VCaP (cell line): ENCODE measurements around the gene ZSWIM5.
"Not testable (repeated sequence)": the region's sequence is repeated elsewhere in the genome, so short reads cannot be mapped to it uniquely, and the experiment has no call there.

Experiments
- H3K27ac ChIP-seq: fragments of 450-650 bp; 2 replicates; pipeline ENCODE4 v1.5.1; 2017
- TF ChIP-seq, protein P1 (sequence below): fragments of 450-650 bp; conservative IDR thresholded peaks from 2 replicates; pipeline ENCODE4 v1.5.1; 2017; ENCODE audit warnings: mild to moderate bottlenecking, moderate library complexity

The ZSWIM5 gene

GRCh38 chr1:45205910-45206721 lies at the start of gene ZSWIM5:
Gene ZSWIM5 (minus strand): TSS chr1:45206605. CDS start chr1:45206350, 255 bp downstream.
- peak within 1 kb of the TSS; percentile 92 for H3K27ac ChIP-seq
- TF ChIP-seq, protein P1, sequence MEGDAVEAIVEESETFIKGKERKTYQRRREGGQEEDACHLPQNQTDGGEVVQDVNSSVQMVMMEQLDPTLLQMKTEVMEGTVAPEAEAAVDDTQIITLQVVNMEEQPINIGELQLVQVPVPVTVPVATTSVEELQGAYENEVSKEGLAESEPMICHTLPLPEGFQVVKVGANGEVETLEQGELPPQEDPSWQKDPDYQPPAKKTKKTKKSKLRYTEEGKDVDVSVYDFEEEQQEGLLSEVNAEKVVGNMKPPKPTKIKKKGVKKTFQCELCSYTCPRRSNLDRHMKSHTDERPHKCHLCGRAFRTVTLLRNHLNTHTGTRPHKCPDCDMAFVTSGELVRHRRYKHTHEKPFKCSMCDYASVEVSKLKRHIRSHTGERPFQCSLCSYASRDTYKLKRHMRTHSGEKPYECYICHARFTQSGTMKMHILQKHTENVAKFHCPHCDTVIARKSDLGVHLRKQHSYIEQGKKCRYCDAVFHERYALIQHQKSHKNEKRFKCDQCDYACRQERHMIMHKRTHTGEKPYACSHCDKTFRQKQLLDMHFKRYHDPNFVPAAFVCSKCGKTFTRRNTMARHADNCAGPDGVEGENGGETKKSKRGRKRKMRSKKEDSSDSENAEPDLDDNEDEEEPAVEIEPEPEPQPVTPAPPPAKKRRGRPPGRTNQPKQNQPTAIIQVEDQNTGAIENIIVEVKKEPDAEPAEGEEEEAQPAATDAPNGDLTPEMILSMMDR, result no peak

DNA sequence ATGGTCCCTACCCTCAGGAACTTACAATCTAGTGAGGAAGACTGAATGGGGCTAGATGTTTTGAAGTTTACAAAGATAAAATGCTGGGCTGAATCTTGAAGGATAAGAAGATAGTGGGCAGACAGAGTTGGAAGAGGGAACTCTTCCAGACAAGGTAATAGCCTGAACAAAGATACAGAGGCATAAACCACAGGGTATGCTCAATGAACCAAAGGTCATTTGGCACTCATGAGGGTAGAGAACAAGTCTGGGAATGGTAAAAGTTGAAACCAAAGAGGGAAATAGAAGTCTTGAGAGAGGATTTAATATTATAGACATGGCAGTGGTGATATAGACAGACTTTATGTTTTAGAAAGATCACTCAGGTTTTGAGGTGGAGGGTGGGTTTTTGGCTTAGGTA lies 48.1 kb upstream of the ZSWIM5 start:
- H3K27ac ChIP-seq, result no peak overlapping the region
- TF ChIP-seq, protein P1, result no peak

DNA sequence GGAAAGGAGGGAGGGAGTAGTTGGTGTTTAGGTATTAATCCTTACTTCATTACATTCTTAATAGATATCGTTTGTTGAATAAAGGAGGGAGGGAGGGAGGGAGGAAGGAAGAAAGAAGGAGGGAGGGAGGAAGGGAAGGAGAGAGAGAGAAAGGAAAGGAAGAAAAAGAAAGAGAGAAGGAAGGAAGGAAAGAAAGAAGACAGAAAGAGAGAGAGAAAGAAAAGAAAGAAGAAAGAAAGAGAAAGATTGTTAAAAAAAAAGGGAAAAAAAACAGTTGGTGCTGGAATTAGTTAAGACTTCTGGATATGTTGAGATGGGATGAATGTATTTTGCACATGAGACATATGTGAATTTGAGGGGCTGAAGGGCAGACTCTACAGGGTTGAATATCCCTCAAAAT lies 44.1 kb upstream of the ZSWIM5 start:
- no peak overlapping the region for H3K27ac ChIP-seq
- TF ChIP-seq, protein P1, result no peak

GRCh38 chr1:45248004-45248403 lies 41.6 kb upstream of the ZSWIM5 start:
- H3K27ac ChIP-seq, result not testable (repeated sequence)

GRCh38 chr1:45246760-45247159 lies 40.4 kb upstream of the ZSWIM5 start:
- TF ChIP-seq, protein P1, result no peak
- peak overlapping the region; percentile 64 for H3K27ac ChIP-seq

GRCh38 chr1:45246359-45246758 lies 40.0 kb upstream of the ZSWIM5 start:
- peak overlapping the region; percentile 64 for H3K27ac ChIP-seq

- no peak overlapping the region for H3K27ac ChIP-seq
- TF ChIP-seq, protein P1, result no peak
Observed at GRCh38 chr1:45244660-45245059, 38.3 kb upstream of the ZSWIM5 start.

- H3K27ac ChIP-seq, result no peak overlapping the region
- TF ChIP-seq, protein P1, result no peak
Observed at GRCh38 chr1:45243476-45244343, 37.3 kb upstream of the ZSWIM5 start.
